ENCODE data around the gene TTC23. TPM values are rescaled to one million over a fixed set of nuclear protein-coding genes. Genes with fewer than 3 reads are reported as not detected.
A peak's percentile ranks its signal among the peaks of the same experiment; 100 is the strongest.

The TTC23 gene
- total RNA-seq, 1 donor from 2014 or later, result 11.4 TPM

DNA sequence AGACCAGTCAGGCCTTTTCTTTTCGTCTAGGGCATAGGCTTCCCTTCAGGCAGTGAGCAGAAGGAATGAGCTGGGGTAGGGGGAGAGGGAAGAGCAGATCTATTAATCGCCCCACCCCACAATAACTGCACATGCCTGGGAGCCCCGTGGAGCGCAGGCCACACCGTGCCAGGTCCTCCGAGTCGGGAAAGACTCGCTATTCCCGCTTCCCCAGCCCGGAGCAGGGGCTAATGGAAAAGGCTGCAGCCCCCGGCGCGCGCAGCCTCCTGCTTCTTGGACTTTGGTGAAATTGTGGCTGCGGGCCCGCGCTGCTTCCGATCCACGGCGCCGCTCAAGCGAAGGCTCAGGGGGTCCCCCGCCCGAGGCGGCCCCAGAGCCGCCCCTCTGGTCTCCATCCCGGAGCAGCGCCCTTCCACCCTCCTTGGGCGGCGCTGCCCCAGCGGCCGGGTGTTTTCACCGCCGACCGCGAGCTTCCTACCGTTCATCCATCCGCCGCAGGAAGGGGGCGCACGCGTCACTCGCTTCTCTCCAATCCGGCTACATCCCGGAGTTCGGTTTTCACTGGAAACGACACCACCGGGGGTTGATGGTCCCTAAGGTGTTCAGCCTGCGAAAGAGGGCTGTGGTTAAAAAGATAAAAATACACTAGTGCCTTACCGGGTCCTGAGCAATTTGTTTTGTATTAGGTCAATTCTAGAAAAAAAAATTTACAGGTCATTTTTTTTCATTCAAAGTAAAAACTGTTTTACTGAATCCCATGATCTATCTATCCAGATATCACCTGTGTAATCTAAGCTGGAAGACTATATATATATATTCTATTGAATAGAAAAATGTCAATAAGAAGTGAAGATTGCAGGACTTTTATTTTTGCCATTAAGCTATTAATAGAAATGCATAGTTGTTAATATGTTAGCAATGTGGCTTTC is 148.9 kb downstream of the TTC23 start:
- H3K27ac ChIP-seq (replicated peaks), result no peak overlapping the region
- no peaks in the 10 kb centered on the region for H3K9me3 ChIP-seq (replicated peaks)
- peaks cover 9% of the 10 kb centered on the region for H3K4me1 ChIP-seq
- TF ChIP-seq, protein P1, sequence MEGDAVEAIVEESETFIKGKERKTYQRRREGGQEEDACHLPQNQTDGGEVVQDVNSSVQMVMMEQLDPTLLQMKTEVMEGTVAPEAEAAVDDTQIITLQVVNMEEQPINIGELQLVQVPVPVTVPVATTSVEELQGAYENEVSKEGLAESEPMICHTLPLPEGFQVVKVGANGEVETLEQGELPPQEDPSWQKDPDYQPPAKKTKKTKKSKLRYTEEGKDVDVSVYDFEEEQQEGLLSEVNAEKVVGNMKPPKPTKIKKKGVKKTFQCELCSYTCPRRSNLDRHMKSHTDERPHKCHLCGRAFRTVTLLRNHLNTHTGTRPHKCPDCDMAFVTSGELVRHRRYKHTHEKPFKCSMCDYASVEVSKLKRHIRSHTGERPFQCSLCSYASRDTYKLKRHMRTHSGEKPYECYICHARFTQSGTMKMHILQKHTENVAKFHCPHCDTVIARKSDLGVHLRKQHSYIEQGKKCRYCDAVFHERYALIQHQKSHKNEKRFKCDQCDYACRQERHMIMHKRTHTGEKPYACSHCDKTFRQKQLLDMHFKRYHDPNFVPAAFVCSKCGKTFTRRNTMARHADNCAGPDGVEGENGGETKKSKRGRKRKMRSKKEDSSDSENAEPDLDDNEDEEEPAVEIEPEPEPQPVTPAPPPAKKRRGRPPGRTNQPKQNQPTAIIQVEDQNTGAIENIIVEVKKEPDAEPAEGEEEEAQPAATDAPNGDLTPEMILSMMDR (IDR thresholded peaks at IDR 0.05; ENCODE audit: borderline replicate concordance), result peak; percentile 85
- DNase-seq, result peak; percentile 84
- H3K4me3 ChIP-seq, result peak overlapping the region; percentile 61
- intact Hi-C loops (cut with micrococcal nuclease), result no loop called here
- H3K27me3 ChIP-seq (ENCODE audit: low read depth), result peaks cover 12% of the 10 kb centered on the region
- no peaks in the 10 kb centered on the region for H3K36me3 ChIP-seq

DNA sequence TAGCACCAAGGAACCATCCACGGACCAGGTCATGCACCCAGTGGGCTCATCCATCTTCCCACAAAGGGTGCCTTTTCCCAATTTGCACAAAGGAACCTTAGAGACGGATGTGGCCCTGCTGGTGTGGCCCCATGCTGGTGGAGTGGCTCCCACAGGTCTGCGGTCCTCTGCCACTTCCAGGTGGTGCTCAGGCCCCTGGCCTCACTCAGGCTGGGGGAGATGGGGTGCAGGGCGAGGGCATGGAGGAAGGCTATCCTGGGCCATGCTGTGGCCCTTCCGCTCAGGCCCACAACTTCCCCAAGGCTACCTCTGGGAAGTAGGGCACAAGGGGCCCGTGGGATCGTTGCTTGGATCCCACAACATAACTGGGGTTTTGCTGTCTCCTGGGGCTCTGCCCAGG is 149.7 kb downstream of the TTC23 start:
- Histone ChIP-seq H3K4me1 (peaks cover 5% of the 10 kb centered on the region), H3K27ac (replicated peaks) (no peak overlapping the region), H3K36me3 (no peaks in the 10 kb centered on the region), H3K27me3 (ENCODE audit: low read depth) (peaks cover 12% of the 10 kb centered on the region), H3K9me3 (replicated peaks) (no peaks in the 10 kb centered on the region), H3K4me3 (no peak overlapping the region)
- TF ChIP-seq, protein P1 (IDR thresholded peaks at IDR 0.05; ENCODE audit: borderline replicate concordance), result no peak
- intact Hi-C loops (cut with micrococcal nuclease), result no loop called here
- no peak for DNase-seq

DNA sequence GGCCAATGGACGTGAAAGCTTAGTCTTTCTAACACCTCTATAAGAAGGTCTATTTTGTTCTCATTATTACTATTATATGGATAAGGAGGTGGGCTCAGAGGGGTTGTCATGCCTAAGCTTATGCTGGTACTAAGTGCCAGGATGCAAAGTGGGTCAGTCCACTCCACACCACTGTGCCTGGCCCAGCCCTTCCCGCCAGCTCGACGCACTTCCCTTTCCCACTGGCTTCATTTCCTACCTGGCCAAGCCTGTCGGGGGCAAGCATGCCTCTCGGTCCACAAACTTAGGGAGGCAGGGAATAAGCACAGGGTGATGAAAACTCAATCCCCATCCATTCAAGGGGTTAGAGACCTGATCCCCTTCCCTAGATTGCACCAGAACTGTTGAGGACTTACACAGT is 150.4 kb downstream of the TTC23 start:
- DNase-seq, result no peak
- Histone ChIP-seq H3K36me3 (no peaks in the 10 kb centered on the region), H3K4me1 (peaks cover 5% of the 10 kb centered on the region), H3K27ac (replicated peaks) (no peak overlapping the region), H3K27me3 (ENCODE audit: low read depth) (peaks cover 12% of the 10 kb centered on the region), H3K4me3 (no peak overlapping the region), H3K9me3 (replicated peaks) (no peaks in the 10 kb centered on the region)
- TF ChIP-seq, protein P1 (IDR thresholded peaks at IDR 0.05; ENCODE audit: borderline replicate concordance), result no peak
- intact Hi-C loops (cut with micrococcal nuclease), result no loop called here

DNA sequence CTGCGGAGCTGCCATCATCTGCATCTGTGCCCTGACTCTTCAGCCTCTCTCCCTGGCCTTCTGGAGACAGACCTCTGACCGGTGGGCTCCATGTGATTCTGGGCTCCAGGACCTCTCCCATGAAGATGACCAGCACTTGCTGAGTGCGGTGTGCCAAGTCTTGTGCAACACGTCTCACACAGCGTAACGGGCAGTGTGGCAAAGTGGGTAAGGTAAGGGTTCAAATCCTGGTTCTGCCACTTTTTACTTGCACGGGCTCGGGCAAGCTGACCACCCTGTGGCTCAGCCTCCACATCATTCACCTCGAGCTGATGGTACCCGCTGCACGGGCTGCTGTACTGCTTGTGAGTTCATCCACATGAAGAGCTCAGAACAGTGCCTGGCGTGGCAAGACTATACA is 151.0 kb downstream of the TTC23 start:
- no peaks in the 10 kb centered on the region for H3K9me3 ChIP-seq (replicated peaks)
- H3K27ac ChIP-seq (replicated peaks), result no peak overlapping the region
- intact Hi-C loops (cut with micrococcal nuclease), result no loop called here
- DNase-seq, result no peak
- H3K36me3 ChIP-seq, result no peaks in the 10 kb centered on the region
- TF ChIP-seq, protein P1 (IDR thresholded peaks at IDR 0.05; ENCODE audit: borderline replicate concordance), result no peak
- no peak overlapping the region for H3K4me3 ChIP-seq
- peaks cover 5% of the 10 kb centered on the region for H3K4me1 ChIP-seq
- H3K27me3 ChIP-seq (ENCODE audit: low read depth), result peaks cover 12% of the 10 kb centered on the region

DNA sequence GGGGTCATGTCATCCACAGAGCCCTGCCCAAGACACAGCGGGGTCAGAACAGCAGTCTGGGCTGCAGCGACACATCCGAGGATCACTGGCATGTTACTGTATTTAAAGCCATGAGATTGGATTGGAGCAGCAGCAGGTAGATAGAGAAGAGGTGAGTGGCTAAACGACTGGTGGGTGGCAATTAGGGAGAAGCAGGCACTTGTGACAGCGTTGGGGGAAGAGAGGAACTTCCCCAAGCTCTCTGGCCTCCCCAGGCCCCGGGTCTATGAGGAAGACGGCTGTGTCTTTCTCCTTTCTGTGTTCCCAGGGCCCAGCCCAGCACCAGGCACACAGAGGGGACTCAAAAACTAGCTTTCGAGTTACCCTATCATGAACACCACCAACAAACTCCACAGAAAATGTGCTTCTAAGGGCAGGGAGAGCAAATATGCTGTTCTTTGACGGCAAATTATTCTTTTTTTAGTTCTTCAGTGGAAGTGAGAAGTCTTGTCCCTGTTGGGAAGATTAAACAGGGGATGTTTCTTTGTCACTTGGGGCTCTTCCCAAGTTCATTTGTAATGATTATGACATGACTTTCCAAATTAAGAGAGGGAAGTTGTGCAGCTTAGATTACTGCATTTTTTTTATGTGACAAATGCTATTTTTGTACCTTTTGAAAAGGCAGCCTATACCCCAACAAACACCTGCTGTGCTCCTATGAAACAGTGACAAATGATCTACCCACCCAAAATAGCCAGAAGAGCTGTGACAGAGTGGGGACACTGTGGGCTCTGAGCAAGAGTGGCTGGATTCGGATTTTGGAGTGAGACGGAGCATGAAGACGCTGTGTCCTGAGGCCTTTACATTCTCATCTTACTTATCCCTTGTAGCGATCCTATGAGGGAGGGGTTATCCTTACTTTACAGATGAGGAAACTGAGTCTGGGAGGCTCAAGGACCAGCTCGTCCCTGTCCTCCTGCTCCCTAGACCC is 151.7 kb downstream of the TTC23 start:
- H3K27me3 ChIP-seq (ENCODE audit: low read depth), result peaks cover 12% of the 10 kb centered on the region
- TF ChIP-seq, protein P1 (IDR thresholded peaks at IDR 0.05; ENCODE audit: borderline replicate concordance), result no peak
- no peaks in the 10 kb centered on the region for H3K9me3 ChIP-seq (replicated peaks)
- H3K4me3 ChIP-seq, result no peak overlapping the region
- intact Hi-C loops (cut with micrococcal nuclease), result no loop called here
- peaks cover 5% of the 10 kb centered on the region for H3K4me1 ChIP-seq
- no peak for DNase-seq
- no peak overlapping the region for H3K27ac ChIP-seq (replicated peaks)
- H3K36me3 ChIP-seq, result no peaks in the 10 kb centered on the region

All from left ventricle myocardium inferior (tissue), 1 donor.